Measurements from ENCODE around the gene LRFN2. TPM values are rescaled to one million over a fixed set of nuclear protein-coding genes. Genes with fewer than 3 reads are reported as not detected.
A peak's percentile ranks its signal among the peaks of the same experiment; 100 is the strongest.

Gene LRFN2
- total and polyA plus RNA-seq, 2 of the 8 experiments (the other 6 are each of a cell fraction or from before 2014, with no cell fraction given) = 2.3 TPM

DNA sequence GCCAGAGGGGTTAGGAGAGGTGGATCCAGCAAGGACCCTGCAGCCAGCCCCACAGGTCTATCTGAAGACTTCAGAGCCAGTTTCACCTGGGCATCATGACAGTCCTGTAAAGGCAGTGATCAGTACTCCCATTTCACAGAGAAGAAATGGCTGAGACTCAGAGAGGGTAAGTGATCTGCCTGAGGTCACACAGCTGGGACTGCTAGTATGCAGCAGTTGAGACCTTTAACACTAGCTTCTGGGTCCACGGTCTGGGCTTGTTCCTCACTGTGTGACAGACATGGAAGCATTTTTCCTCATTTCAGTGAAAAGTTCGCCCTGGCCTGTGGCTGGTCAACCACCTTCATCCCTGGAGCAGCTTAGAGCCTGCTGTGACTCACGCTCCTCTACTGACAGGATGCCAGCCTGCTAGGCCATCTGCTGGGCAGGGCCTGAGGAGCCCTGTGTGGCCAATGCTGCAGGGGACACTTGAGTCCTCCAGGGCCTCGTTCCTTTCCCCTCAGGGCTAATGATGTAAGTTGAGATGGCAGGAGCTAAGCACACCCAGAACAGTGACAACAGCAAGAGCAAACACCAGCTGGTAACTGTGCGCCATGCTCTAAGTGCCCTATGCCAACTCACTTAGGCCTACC lies 192.0 kb downstream of the LRFN2 start:
- no peak overlapping the region for H3K4me2 ChIP-seq (ENCODE audit: insufficient read depth in 1 of 2, low read depth in 2 of 2, low read length in 2 of 2)
- no peak overlapping the region for H4K8ac ChIP-seq (ENCODE audit: extremely low read depth, insufficient read depth, low read length)
- no peak for TF ChIP-seq SAP30 (IDR thresholded peaks at IDR 0.05; ENCODE audit: insufficient read depth, insufficient replicate concordance, low read length)
- no peak for TF ChIP-seq NRF1 (IDR thresholded peaks at IDR 0.05; ENCODE audit: low read depth, low read length)
- no peak for TF ChIP-seq SP2 (IDR thresholded peaks at IDR 0.05; ENCODE audit: low read length)
- TF ChIP-seq RAD21 (IDR thresholded peaks at IDR 0.05 in 1 of 2, conservative IDR thresholded peaks at IDR 0.05 in 1 of 2; ENCODE audit: low read depth in 2 of 2, low read length in 2 of 2) = no peak
- no peak for TF ChIP-seq EZH2 (IDR thresholded peaks at IDR 0.05; ENCODE audit: low read depth, low read length, severe bottlenecking)
- TF ChIP-seq HDAC2 (IDR thresholded peaks at IDR 0.05; ENCODE audit: borderline replicate concordance in 1 of 2, low read depth in 2 of 2, low read length in 2 of 2) = no peak
- no peak for TF ChIP-seq CHD2 (IDR thresholded peaks at IDR 0.05; ENCODE audit: low read length)
- TF ChIP-seq CHD1 (IDR thresholded peaks at IDR 0.05; ENCODE audit: low read depth, low read length) = no peak
- no peak for TF ChIP-seq JUN (IDR thresholded peaks at IDR 0.05; ENCODE audit: low read depth, low read length)
- no peak for TF ChIP-seq SRF (IDR thresholded peaks at IDR 0.05; ENCODE audit: low read depth, low read length)
- no peaks in the 10 kb centered on the region for H3K9me3 ChIP-seq (ENCODE audit: insufficient read depth in 2 of 2, low read depth in 1 of 2, low read length in 1 of 2)
- no peaks in the 10 kb centered on the region for H3K79me2 ChIP-seq (ENCODE audit: control insufficient read depth in 1 of 2, insufficient read depth in 2 of 2, low read length in 2 of 2)
- H2BK12ac ChIP-seq (ENCODE audit: low read depth, low read length) = no peak overlapping the region
- 0 out of 2 replicates have a peak, but pooled peaks cover 2% of the 10 kb centered on the region for H3K23me2 ChIP-seq (ENCODE audit: low read depth, low read length)
- ChIA-PET CTCF (ENCODE audit: partially characterized antibody) (interaction anchor here (1.0 to 1.7 kb wide), 5 partner anchors 20 to 193 kb away, joined by 3 to 6 read pairs (median 4); no protein-coding TSS in a partner anchor), POLR2A (ENCODE audit: partially characterized antibody) (no interaction called here)
- H3K9ac ChIP-seq (replicated peaks in 1 of 4; ENCODE audit: extremely low read depth in 1 of 4, low read depth in 3 of 4, low read length in 3 of 4) = no peak overlapping the region
- no peaks in the 10 kb centered on the region for H4K20me1 ChIP-seq (replicated peaks in 1 of 2; ENCODE audit: control insufficient read depth in 1 of 2, insufficient read depth in 2 of 2, low read length in 2 of 2)
- FAIRE-seq = no peak
- H3K23ac ChIP-seq (ENCODE audit: insufficient read length) = no peak overlapping the region
- H2BK5ac ChIP-seq (ENCODE audit: low read depth, low read length) = no peak overlapping the region
- H3K4me3 ChIP-seq (ENCODE audit: extremely low read depth in 1 of 4, insufficient read depth in 2 of 4, low read depth in 3 of 4, low read length in 4 of 4) = no peak overlapping the region
- no peak overlapping the region for H3K14ac ChIP-seq (ENCODE audit: insufficient read length)
- no peaks in the 10 kb centered on the region for H3K27me3 ChIP-seq (replicated peaks in 1 of 4; ENCODE audit: control insufficient read depth in 3 of 4, extremely low read depth in 1 of 4, insufficient read depth in 3 of 4, low read length in 3 of 4)
- no peak overlapping the region for H2BK20ac ChIP-seq (ENCODE audit: low read length)
- H2BK120ac ChIP-seq (replicated peaks; ENCODE audit: low read depth, low read length) = no peak overlapping the region
- no peak overlapping the region for H3K27ac ChIP-seq (ENCODE audit: low read depth, low read length)
- H3K4me1 ChIP-seq (replicated peaks in 1 of 4; ENCODE audit: control insufficient read depth in 3 of 4, insufficient read depth in 4 of 4, low read length in 3 of 4) = peaks cover 0 to 2% (median 0%) of the 10 kb centered on the region in 4 experiments; a peak in 1 of 7 replicates
- H3K18ac ChIP-seq (ENCODE audit: extremely low read depth, low read length) = no peak overlapping the region
- H2BK15ac ChIP-seq (ENCODE audit: low read length) = 0 out of 2 replicates have a peak overlapping the region, but pooled peaks have one; percentile 29
- H4K91ac ChIP-seq (replicated peaks; ENCODE audit: insufficient read length, low read length) = no peak overlapping the region
- no peak overlapping the region for H3K56ac ChIP-seq (replicated peaks; ENCODE audit: insufficient read length, low read depth, low read length)
- WGBS, 2 experiments (ENCODE audit: extremely low coverage in 1 of 2, insufficient coverage in 1 of 2, insufficient read length in 1 of 2, insufficient replicate concordance in 2 of 2, low coverage in 1 of 2, low lambda C conversion rate in 2 of 2, missing lambda C conversion rate in 1 of 2) = 72% methylated on average over 5 of the region's 5 CpGs; no CpG with 5 or more reads in 1 of the 2 experiments
- no peak overlapping the region for H4K5ac ChIP-seq (ENCODE audit: insufficient read length, low read depth, low read length)
- H3K79me1 ChIP-seq (ENCODE audit: low read depth, low read length) = no peaks in the 10 kb centered on the region
- no peaks in the 10 kb centered on the region for H3K36me3 ChIP-seq (ENCODE audit: control insufficient read depth in 2 of 4, insufficient read depth in 4 of 4, low read length in 3 of 4)
- DNase-seq (ENCODE audit: low read depth in 1 of 2, low spot score in 2 of 2) = peak in 1 of 2 experiments; percentile 33
- H2AFZ ChIP-seq (ENCODE audit: low read length) = no peak overlapping the region
- no peak overlapping the region for H3K4ac ChIP-seq (replicated peaks; ENCODE audit: insufficient read length, low read depth, low read length)
- H2AK5ac ChIP-seq (ENCODE audit: low read depth, low read length) = 0 out of 2 replicates have a peak overlapping the region, but pooled peaks have one; percentile 13

Measured in H1 (cell line).